GM19351 (cell line): ENCODE results near the gene DDX11.
"Not testable (repeated sequence)": the region's sequence is repeated elsewhere in the genome, so short reads cannot be mapped to it uniquely, and the experiment has no call there.

Source experiments
- ATAC-seq: cut with Tn5 transposase; IDR thresholded peaks from one replicate; pipeline ENCODE4 v1.9.1; 2021; ENCODE audit warnings: mild to moderate bottlenecking, moderate library complexity; ENCODE audit not compliant: unreplicated experiment

DDX11 gene

GRCh38 chr12:31120392-31121008, 46.8 kb downstream of the DDX11 start:
- no peak for ATAC-seq

- not testable (repeated sequence) for ATAC-seq
Measured at GRCh38 chr12:31121022-31121728, 47.5 kb downstream of the DDX11 start.

- ATAC-seq = no peak
Measured at GRCh38 chr12:31122481-31122880, 48.8 kb downstream of the DDX11 start.

GRCh38 chr12:31124158-31124557, 50.5 kb downstream of the DDX11 start:
- not testable (repeated sequence) for ATAC-seq

- not testable (repeated sequence) for ATAC-seq
Measured at GRCh38 chr12:31125171-31125570, 51.5 kb downstream of the DDX11 start.

- not testable (repeated sequence) for ATAC-seq
Measured at GRCh38 chr12:31127209-31127848, 53.7 kb downstream of the DDX11 start.

GRCh38 chr12:31136581-31136980, 62.9 kb downstream of the DDX11 start:
- not testable (repeated sequence) for ATAC-seq

- not testable (repeated sequence) for ATAC-seq
Measured at GRCh38 chr12:31144768-31145167, 71.1 kb downstream of the DDX11 start.

GRCh38 chr12:31145296-31145695, 71.6 kb downstream of the DDX11 start:
- ATAC-seq = not testable (repeated sequence)

- ATAC-seq = not testable (repeated sequence)
Measured at GRCh38 chr12:31147415-31147814, 73.8 kb downstream of the DDX11 start.

GRCh38 chr12:31150766-31151165, 77.1 kb downstream of the DDX11 start:
- ATAC-seq = not testable (repeated sequence)
